ENCODE measurements around the gene MPHOSPH10.
"Not testable (repeated sequence)": the region's sequence is repeated elsewhere in the genome, so short reads cannot be mapped to it uniquely, and the experiment has no call there.

MPHOSPH10 gene
- total RNA-seq = 59.6 to 106 reads per million in 2 donors

GRCh38 chr2:71130152-71130904 is at the start of gene MPHOSPH10, which contains the start of gene MCEE:
TSS of gene MPHOSPH10 (plus strand) at chr2:71130634. CDS start at chr2:71130666, 32 bp downstream.
TSS of gene MCEE (minus strand) at chr2:71130229. CDS start at chr2:71130219, 10 bp downstream.
- DNase-seq = peak; percentile 71

DNA sequence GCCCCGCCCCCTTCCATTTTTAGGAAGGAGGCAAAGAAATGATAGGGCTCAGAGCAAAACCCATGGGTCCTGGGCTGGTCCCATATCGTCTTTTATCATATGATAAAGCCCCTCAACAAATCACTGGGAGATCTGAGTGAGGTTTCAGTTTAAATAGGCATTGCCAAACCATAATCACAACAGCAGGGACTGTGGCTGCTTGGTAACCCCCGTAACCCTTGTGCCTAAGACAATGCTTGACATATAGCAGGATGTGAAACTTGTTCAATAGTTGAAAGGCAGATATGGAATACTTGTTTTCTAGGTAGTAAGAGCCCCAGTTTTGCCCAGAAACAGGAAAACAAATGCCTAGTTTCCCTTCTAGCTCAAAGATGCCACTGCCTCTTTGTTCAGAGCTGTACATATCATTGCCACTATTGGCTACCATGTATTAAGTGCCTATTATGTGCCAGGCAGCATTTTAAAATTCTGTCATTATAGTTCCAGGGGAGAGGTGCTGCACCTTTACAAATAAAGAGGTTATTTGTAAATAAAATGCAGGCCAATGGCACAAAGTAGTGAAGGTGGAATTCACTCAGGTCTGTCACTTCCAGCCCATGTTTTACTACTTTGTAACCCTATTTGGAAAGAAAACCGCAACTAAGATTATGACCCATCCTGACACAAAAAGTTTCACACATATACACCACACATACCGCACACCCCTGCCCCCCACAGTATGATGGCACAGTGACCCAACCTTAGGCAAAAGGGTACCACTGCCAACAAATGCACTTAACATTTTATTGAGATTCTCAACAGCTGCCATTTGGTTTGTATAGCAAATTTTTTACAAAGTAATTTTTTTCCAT is 47.8 kb upstream of the MPHOSPH10 start:
- no peak for DNase-seq

DNA sequence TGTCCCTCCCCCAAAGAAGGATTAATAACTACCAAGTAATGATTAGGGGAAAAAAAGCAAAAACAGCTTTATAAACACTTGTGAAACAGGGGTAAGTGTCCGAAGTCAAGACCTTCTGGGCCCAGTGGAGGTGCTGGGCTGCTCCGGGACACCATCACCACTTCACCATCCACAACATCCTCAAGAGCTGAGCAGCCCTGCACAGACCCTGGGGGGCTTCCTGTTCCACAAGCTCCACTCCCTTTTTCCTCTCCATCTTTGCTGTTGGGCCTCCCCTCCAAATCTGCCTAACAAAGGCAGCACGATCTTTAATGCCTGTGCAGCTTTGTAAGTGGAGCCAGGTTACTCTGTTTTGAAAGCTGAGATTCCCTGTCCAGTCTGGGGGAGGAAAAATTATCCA is 47.1 kb upstream of the MPHOSPH10 start:
- DNase-seq = not testable (repeated sequence)

GRCh38 chr2:71083752-71084312 is 46.6 kb upstream of the MPHOSPH10 start:
- not testable (repeated sequence) for DNase-seq

DNA sequence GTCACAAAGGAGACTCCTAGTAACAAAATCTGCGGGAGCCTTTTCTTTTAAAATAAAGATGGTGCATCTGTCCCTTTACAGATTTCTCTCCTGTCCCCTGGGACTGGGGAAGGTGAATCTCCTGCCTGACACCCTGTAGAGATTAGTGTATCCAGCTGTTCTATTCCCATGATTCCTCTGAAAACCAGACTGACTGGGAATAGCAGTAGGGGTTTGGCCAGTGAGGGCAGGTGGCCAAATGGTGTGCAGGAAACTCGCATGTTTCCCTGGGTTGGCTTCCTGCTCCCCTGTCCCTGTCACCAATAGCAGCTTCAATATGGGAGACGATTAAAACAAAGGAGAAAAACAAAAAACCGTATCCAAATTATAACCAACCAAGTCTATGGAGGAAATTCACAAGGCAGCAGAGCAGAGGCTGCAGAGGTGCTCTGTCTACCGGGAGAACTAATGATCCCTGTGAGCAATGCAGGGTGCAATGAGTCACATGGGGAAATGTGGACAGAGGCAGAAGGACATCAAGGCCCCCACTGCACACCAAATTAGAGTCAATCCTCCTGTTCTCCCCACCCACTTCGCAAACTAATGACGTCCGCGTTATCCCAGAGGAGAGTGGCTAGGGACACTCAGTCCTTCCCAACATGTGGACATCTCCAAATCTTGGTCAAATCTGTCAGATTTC is 45.0 kb upstream of the MPHOSPH10 start:
- not testable (repeated sequence) for DNase-seq

GRCh38 chr2:71089475-71089874 is 41.0 kb upstream of the MPHOSPH10 start:
- DNase-seq = not testable (repeated sequence)

DNA sequence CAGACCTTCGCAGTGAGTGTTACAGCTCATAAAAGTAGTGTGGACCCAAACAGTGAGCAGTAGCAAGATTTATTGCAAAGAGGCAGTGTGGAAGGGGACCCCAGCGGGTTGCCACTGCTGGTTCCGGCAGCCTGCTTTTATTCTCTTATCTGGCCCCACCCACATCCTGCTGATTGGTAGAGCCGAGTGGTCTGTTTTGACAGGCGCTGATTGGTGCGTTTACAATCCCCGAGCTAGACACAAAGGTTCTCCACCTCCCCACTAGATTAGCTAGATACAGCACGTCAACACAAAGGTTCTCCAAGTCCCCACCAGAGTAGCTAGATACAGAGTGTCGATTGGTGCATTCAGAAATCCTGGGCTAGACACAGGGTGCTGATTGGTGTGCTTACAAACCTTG is 38.6 kb upstream of the MPHOSPH10 start:
- DNase-seq = not testable (repeated sequence)

DNA sequence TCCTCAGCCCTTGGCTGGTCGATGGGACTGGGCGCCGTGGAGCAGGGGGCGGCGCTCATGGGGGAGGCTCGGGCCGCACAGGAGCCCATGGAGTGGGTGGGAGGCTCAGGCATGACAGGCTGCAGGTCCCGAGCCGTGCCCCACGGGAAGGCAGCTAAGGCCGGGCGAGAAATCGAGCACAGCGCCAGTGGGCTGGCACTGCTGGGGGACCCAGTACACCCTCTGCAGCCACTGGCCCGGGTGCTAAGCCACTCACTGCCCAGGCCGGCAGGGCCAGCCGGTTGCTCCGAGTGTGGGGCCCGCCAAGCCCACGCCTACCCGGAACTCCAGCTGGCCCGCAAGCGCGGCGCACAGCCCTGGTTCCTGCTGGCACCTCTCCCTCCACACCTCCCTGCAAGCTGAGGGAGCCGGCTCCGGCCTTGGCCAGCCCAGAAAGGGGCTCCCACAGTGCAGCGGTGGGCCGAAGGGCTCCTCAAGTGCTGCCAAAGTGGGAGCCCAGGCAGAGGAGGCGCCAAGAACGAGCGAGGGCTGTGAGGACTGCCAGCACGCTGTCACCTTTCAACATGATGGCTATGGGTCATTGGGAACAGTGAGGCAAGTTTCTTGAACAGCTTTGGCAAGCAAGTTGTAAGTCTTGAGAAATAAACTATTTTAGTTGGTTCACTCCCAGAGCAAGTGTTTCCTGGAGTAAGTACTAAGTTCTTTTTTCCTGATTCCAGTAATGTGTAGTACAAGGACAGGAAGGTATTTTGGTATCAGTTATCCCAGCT is 37.8 kb upstream of the MPHOSPH10 start:
- DNase-seq = not testable (repeated sequence)

- DNase-seq = no peak
Measured at GRCh38 chr2:71100195-71100964, 30.1 kb upstream of the MPHOSPH10 start.

DNA sequence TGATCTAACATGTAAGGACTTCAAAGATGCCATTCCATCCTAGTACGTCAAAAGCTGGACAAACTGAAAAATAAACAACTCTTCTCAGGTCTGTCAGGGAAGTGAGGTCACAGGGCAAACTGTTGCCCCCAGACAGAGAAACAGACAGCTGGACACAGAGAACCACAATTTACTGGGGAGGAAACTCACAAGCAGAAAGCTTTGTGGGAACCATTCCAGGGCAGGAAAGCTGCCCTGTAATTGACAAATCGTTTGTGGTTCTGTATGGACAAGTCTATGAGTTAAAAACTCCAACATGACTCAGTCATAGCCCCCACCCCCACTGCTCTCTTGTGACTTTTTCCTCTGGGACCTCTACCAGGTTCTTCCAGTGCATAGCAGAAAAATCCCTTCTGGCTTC is 28.8 kb upstream of the MPHOSPH10 start:
- no peak for DNase-seq

- no peak for DNase-seq
Measured at GRCh38 chr2:71102981-71103681, 27.3 kb upstream of the MPHOSPH10 start.

DNA sequence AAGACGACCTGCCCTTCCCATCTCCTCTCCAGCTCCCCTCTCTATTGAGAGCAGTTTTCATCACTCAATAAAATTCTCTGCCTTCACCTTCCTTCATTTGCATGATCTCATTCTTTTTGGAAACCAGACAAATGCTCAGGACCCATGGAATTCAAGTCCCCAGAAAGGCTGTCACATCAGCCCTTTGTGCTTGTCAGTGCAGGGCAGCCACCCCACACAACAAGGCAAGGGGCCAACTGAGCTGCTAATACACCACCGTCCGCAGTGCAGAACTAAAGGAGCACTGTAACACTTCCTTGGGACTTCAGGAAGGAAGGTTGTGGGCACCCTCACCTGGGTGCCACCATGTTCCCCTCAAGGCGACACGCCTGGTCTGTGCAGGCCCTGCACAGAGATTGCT is 26.6 kb upstream of the MPHOSPH10 start:
- no peak for DNase-seq

DNA sequence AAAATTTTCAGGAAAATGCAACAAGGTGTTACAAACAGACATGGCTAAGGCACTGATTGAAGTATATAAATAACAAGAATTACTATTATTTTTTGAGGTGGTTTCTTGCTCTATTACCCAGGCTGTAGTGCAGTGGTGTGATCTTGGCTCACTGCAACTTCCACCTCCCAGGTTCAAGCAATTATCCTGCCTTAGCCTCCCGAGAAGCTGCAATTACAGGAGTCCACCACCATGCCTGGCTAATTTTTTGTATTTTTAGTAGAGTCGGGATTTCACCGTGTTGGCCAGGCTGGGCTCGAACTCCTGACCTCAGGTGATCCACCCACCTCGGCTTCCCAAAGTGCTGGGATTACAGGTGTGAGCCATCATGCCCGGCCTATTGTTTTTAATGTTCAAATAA is 24.0 kb upstream of the MPHOSPH10 start:
- DNase-seq = not testable (repeated sequence)

GRCh38 chr2:71108091-71108490 is 22.3 kb upstream of the MPHOSPH10 start:
- DNase-seq = no peak

DNA sequence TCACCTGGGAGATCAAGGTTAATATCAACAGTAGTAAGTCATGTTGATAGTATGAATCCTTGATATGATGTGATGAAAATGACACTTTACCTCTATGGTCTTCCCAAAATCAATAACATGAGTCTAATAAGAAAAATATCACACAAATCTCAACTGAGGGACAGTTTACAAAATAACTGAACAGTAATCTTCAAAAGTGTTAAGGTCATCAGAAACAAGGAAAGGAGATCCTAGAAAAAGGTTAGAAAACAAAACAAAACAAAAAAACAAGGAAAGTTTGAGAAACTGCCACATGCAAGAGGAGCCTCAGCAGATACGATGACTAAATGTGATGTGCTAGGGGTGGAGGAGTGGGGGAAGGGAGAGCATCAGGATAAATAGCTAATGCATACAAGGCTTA is 16.6 kb upstream of the MPHOSPH10 start:
- DNase-seq = no peak

DNA sequence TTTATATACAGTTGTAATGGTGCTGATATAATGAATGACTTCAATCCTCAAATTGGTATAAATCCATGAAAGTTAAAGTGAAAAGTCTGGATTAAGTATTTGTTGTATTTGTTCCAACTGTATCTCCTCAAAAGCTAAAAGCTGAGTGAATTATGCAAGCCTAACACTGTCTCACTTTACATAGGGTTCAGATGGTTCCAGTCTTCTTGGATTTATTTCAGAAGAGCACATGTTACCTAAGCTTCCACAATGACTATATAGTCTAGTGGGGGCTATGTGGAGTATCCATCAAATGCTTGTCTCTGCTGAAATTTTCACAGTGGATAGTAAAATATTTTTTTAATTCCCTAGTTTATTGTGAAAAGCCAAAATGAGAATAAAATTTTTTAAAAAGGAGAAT is 13.4 kb upstream of the MPHOSPH10 start:
- DNase-seq = no peak

GRCh38 chr2:71120195-71120594 is 10.2 kb upstream of the MPHOSPH10 start:
- DNase-seq = no peak

DNA sequence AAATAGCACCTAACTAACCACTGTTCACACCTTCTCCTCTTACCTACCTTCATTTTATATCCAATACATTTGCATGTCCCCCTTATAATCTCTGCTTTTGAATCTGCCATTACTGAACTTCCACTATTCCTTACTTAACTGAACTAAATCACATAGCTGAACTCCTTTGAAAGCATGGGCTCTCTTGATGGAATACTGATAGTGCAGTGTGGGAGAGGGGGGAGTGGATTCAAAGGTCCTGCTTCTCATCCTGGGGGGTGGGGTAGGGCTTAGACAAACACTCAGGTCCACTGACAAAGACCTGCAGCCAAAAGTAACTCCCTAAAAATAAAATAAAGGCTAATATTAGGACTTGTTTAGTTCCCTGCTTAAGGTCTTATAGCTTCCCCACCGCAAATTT is 9.0 kb upstream of the MPHOSPH10 start:
- no peak for DNase-seq

DNA sequence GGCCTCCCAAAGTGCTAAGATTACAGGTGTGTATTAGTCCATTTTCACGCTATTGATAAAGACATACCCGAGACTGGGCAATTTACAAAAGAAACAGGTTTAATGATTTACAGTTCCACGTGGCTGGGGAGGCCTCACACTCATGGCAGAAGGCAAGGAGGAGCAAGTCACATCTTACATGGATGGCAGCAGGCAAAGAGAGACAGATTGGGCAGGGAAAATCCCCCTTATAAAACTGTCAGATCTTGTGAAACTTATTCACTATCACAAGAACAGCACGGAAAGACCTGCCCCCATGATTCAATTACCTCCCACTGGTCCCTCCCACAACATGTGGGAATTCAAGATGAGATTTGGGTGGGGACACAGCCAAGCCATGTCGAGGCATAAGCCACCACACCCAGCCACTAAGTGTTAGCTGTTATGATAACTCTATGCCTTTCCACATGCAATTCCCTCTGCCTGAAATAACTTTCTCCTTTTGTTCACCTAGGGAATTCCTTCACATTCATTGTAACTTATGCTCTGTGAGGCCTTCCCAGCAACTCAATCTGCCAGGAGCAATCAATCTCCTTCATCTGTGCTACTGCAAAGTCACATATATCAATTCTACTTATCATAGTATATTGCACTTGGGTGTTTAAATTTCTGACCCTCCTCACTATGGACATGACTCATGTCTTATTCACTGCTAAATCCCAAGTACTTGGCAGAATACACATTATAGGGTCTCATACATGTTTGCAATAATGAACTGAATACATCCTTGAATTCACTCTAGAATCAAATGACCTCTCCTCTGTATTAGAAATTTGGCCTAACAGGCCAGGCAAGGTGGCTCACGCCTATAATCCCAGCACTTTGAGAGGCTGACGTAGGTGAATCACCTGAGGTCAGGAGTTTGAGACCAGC is 7.8 kb upstream of the MPHOSPH10 start:
- DNase-seq = no peak

All from activated gamma-delta T cell (primary cell).